Small intestine (tissue), 7 donors: ENCODE measurements around the gene EFHD2. TPM values are rescaled to one million over a fixed set of nuclear protein-coding genes. Genes with fewer than 3 reads are reported as not detected.
"Not testable (repeated sequence)": the region's sequence is repeated elsewhere in the genome, so short reads cannot be mapped to it uniquely, and the experiment has no call there.

Experiments used
- DNase-seq, 2 donors: peaks; one replicate each; pipeline versions ENCODE4 v3.0.0 to v3.0.0-alpha.2; 2013
- FAIRE-seq: peaks from 2 replicates; lab custom pipeline; 2012; peaks lifted over from hg19 to GRCh38; lab: Jason Lieb, UNC
- H3K27ac ChIP-seq, 3 donors: one replicate each; pipeline ENCODE4 v1.5.1; 2013; ENCODE audit warnings: low read length in 2 of 3, mild to moderate bottlenecking in 2 of 3, control low read depth in 1 of 3, inconsistent platforms in 1 of 3, low read depth in 1 of 3, moderate library complexity in 1 of 3
- H3K27me3 ChIP-seq, 3 donors: one replicate each; pipeline ENCODE4 v1.6.1; 2013; ENCODE audit warnings: low read length in 3 of 3, inconsistent platforms in 1 of 3; ENCODE audit not compliant: control insufficient read depth in 3 of 3, insufficient read depth in 3 of 3
- H3K36me3 ChIP-seq, 3 donors: one replicate each; pipeline ENCODE4 v1.6.1; 2013; ENCODE audit warnings: low read length in 3 of 3, inconsistent platforms in 1 of 3, low read depth in 1 of 3, mild to moderate bottlenecking in 1 of 3, moderate library complexity in 1 of 3; ENCODE audit not compliant: control insufficient read depth in 3 of 3, insufficient read depth in 2 of 3
- H3K4me1 ChIP-seq, 3 donors: one replicate each; pipeline ENCODE4 v1.6.1; 2013; ENCODE audit warnings: low read length in 2 of 3, inconsistent platforms in 1 of 3, low read depth in 1 of 3, mild to moderate bottlenecking in 1 of 3, moderate library complexity in 1 of 3; ENCODE audit not compliant: control insufficient read depth in 3 of 3, insufficient read depth in 2 of 3
- H3K4me3 ChIP-seq, 3 donors: one replicate each; pipeline ENCODE4 v1.5.1; 2013; ENCODE audit warnings: low read length in 3 of 3, control low read depth in 1 of 3, inconsistent platforms in 1 of 3, low read depth in 1 of 3, mild to moderate bottlenecking in 1 of 3, moderate library complexity in 1 of 3
- H3K9me3 ChIP-seq, 2 donors: one replicate each; pipeline ENCODE4 v1.6.1; 2013; ENCODE audit warnings: low read depth in 1 of 2, low read length in 1 of 2; ENCODE audit not compliant: control insufficient read depth in 2 of 2, insufficient read depth in 1 of 2
- WGBS, 3 donors: extraction: QIAGEN DNeasy Blood & Tissue Kit; methylation state at CpG; one replicate each; pipeline ENCODE4 v1.1.7; 2013; 5-methylcytosine and 5-hydroxymethylcytosine counted together
- polyA plus RNA-seq, 4 donors: library from polyadenylated mRNA; stranded (reverse) in 3 of 4; unstranded in 1 of 4; fragments of 200-250 nt in 3 of 4; fragments of 120-200 nt in 1 of 4; gene quantifications; one replicate each; pipeline versions ENCODE4 v1.2.1 to v1.2.3, GENCODE V29; 2013
- donor health status: healthy with polysubstance abuse.
- donor health status: control.
- donor health status: control.
- donor health status: Bipolar disorder and iron deficiency.
- donor health status: healthy.

EFHD2 gene
- polyA plus RNA-seq, 4 donors: 61.1 to 149 (median 148) TPM

- not testable (repeated sequence) for H3K9me3 ChIP-seq, DNase-seq, FAIRE-seq, H3K27ac ChIP-seq, H3K27me3 ChIP-seq, H3K4me3 ChIP-seq
- 86 to 89% (median 86%) methylated on average over 11 of the region's 11 CpGs for WGBS, 3 donors
- H3K4me1 ChIP-seq: peaks cover 0 to 66% (median 2%) of the 10 kb centered on the region in 3 donors
- peaks cover 4 to 71% (median 5%) of the 10 kb centered on the region in 3 donors for H3K36me3 ChIP-seq
Observed at GRCh38 chr1:15428252-15428651, 18.6 kb downstream of the EFHD2 start.

DNA sequence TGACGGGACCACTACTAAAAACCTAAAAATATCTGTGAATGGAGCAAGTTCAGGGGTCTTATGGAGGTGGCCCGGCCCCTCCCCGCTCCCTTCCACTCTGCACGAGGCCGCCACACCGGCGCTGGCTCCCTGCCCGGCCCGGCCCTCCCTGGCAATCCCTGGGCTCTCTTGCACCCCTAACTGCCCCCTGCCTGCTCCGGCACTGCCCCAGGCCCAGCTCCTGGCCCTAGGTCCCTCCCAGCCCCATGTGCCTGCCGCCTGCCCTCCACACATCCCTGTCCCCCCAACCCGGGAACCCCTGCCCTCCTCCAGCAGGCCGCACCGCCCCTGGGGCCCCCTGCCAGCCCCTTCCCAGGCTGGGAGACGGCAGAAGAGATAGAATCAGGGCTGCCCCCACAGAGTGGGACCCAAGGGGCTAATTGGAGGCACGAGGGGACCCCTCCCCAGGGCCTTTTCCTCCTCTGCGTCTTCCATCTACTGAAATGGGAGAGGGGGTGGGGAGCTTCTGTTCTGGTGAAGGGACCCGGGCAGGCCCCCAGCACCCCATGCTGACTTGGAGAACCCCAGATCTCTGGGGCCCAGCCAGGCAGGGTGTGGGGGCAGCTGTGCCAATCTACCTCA is 19.2 kb downstream of the EFHD2 start:
- DNase-seq (no peak), FAIRE-seq (no peak)
- H3K36me3 ChIP-seq: peaks cover 4 to 73% (median 5%) of the 10 kb centered on the region in 3 donors
- H3K4me1 ChIP-seq: peaks cover 0 to 62% (median 2%) of the 10 kb centered on the region in 3 donors
- no peaks in the 10 kb centered on the region for H3K9me3 ChIP-seq
- no peak overlapping the region for H3K27ac ChIP-seq
- no peaks in the 10 kb centered on the region for H3K27me3 ChIP-seq
- 75 to 85% (median 76%) methylated on average over 7 to 18 of the region's 18 CpGs for WGBS, 3 donors
- no peak overlapping the region for H3K4me3 ChIP-seq

- Histone ChIP-seq H3K4me1 (peaks cover 0 to 55% (median 2%) of the 10 kb centered on the region in 3 donors), H3K36me3 (peaks cover 4 to 72% (median 5%) of the 10 kb centered on the region in 3 donors), H3K27ac (no peak overlapping the region), H3K27me3 (no peaks in the 10 kb centered on the region), H3K9me3 (no peaks in the 10 kb centered on the region), H3K4me3 (no peak overlapping the region)
- FAIRE-seq: no peak
- WGBS, 3 donors: 76 to 85% (median 80%) methylated on average over 19 of the region's 19 CpGs
- DNase-seq: no peak
Observed at GRCh38 chr1:15429701-15430149, 20.0 kb downstream of the EFHD2 start.

DNA sequence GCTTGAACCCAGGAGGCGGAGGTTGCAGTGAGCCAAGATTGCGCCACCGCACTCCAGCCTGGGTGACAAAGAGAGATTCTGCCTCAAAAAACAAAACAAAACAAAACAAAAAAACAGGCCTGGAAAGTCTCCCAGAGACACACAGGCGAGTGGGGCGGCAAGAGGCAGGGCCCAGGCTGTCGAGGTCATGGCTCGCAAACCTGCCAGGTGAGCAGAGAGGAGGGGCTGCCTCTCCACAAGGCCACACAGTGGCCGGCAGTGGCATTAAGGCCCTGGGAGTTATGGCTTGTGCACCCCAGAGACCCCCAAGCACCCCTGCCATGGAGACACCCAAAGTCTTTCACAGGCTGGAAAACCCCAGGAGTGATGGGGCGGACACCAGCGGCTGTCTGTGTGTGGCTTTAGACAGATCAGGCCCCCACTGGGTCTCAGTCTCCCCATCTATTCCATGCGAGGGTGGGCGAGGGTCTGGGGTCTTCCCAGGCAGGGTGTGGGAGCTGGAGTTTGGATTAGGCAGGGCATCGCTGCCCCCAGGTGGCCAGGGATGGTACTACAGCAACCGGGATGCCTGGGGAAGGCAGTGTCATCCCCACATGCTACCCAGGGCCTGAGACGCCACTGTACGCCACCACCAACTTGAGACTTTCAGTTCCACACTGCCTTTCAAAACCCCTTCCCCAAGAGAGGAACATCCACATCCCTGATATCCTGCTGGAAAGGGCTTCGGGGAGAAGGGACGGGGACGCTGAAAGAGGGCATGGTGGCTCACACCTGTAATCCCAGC is 21.3 kb downstream of the EFHD2 start:
- Histone ChIP-seq H3K27ac (peak overlapping the region in 1 of 3 donors; percentile 72), H3K4me1 (peaks cover 0 to 43% (median 2%) of the 10 kb centered on the region in 3 donors), H3K36me3 (peaks cover 3 to 61% (median 4%) of the 10 kb centered on the region in 3 donors), H3K27me3 (no peaks in the 10 kb centered on the region), H3K9me3 (no peaks in the 10 kb centered on the region), H3K4me3 (no peak overlapping the region)
- 51 to 59% (median 56%) methylated on average over 18 to 19 of the region's 19 CpGs for WGBS, 3 donors
- DNase-seq: peak; percentile 61 to 81
- no peak for FAIRE-seq

- Histone ChIP-seq H3K9me3 (no peaks in the 10 kb centered on the region), H3K27me3 (no peaks in the 10 kb centered on the region), H3K36me3 (peaks cover 0 to 55% (median 4%) of the 10 kb centered on the region in 3 donors), H3K27ac (peak overlapping the region in 1 of 3 donors; percentile 72), H3K4me1 (peaks cover 0 to 37% (median 2%) of the 10 kb centered on the region in 3 donors), H3K4me3 (no peak overlapping the region)
- DNase-seq (no peak), FAIRE-seq (no peak)
- WGBS, 3 donors: 65 to 76% (median 74%) methylated on average over 4 of the region's 4 CpGs
Observed at GRCh38 chr1:15431571-15431948, 21.9 kb downstream of the EFHD2 start.

DNA sequence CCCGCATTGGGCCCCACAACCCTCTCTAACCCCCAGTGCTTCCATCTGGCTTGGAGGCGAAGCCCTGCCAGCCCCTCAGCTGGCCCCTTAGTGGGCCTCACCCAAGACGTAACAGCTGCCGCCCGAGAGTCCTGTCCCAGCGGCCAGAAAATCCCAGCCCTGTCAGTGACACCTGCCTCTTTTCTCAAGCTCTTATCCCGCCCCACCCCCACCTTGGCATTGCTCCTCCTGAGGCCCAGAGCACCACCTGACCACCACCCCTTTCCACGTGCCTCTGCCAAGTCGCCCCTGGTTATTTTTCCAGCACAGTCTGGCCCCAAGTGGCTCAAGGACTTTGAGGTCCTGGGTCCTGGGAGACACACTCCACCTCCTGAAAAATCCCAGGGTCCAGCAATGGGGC is 22.6 kb downstream of the EFHD2 start:
- peak in 1 of 2 donors; percentile 79 for DNase-seq
- Histone ChIP-seq H3K27ac (peak overlapping the region in 1 of 3 donors; percentile 72), H3K4me1 (peaks cover 0 to 29% (median 2%) of the 10 kb centered on the region in 3 donors), H3K9me3 (no peaks in the 10 kb centered on the region), H3K36me3 (peaks cover 0 to 47% (median 4%) of the 10 kb centered on the region in 3 donors), H3K4me3 (no peak overlapping the region), H3K27me3 (no peaks in the 10 kb centered on the region)
- 16 to 45% (median 30%) methylated on average over 9 of the region's 9 CpGs for WGBS, 3 donors
- no peak for FAIRE-seq

- Histone ChIP-seq H3K27ac (no peak overlapping the region), H3K36me3 (peaks cover 0 to 37% (median 2%) of the 10 kb centered on the region in 3 donors), H3K4me1 (peaks cover 0 to 22% (median 2%) of the 10 kb centered on the region in 3 donors), H3K27me3 (no peaks in the 10 kb centered on the region), H3K9me3 (no peaks in the 10 kb centered on the region), H3K4me3 (no peak overlapping the region)
- 84 to 86% (median 85%) methylated on average over 9 of the region's 9 CpGs for WGBS, 3 donors
- DNase-seq (no peak), FAIRE-seq (no peak)
Observed at GRCh38 chr1:15433471-15433870, 23.8 kb downstream of the EFHD2 start.

DNA sequence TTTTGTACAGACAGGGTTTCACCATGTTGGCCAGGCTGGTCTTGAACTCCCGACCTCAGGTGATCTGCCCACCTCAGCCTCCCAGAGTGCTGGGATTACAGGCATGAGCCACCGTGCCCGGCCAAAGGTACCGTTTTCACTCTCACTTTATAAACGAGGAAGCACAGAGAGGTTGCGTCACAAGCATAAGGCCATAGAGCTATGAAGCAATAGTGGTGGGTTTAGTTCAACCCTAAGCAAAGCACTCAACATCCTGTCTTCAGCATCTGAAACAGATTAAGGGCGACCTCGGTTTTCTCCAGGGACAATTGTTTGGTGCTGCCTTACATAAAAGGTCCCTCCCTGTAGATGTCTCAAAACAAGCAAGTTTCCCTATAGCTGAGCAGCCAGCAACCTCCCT is 25.1 kb downstream of the EFHD2 start:
- not testable (repeated sequence) for H3K27me3 ChIP-seq, H3K9me3 ChIP-seq, FAIRE-seq, H3K27ac ChIP-seq, H3K4me3 ChIP-seq
- peak in 1 of 2 donors; percentile 65 for DNase-seq
- H3K36me3 ChIP-seq: peaks cover 0 to 24% (median 0%) of the 10 kb centered on the region in 3 donors
- 25 to 55% (median 36%) methylated on average over 8 of the region's 8 CpGs for WGBS, 3 donors
- H3K4me1 ChIP-seq: peaks cover 0 to 22% (median 2%) of the 10 kb centered on the region in 3 donors
